Right renal pelvis (tissue), 4 donors: ENCODE measurements around the gene MRPS26. TPM values are rescaled to one million over a fixed set of nuclear protein-coding genes. Genes with fewer than 3 reads are reported as not detected.
"Not testable (repeated sequence)": the region's sequence is repeated elsewhere in the genome, so short reads cannot be mapped to it uniquely, and the experiment has no call there.

Experiments used
- DNase-seq, 4 donors: peaks; one replicate each; pipeline ENCODE4 v3.0.0-alpha.2; 2013; ENCODE audit warnings: low read depth in 4 of 4, low spot score in 3 of 4, missing footprints in 1 of 4
- polyA plus RNA-seq, 4 donors: library from polyadenylated mRNA; unstranded; fragments of 120-200 nt; gene quantifications; one replicate each; pipeline ENCODE4 v1.2.1, GENCODE V29; 2013; ENCODE audit not compliant: insufficient read length in 4 of 4

MRPS26 gene
- polyA plus RNA-seq, 4 donors: 48.2 to 80.8 (median 54.5) TPM

GRCh38 chr20:3072530-3073250 is 26.8 kb downstream of the MRPS26 start:
- DNase-seq: no peak

- DNase-seq: not testable (repeated sequence)
These were observed 27.4 kb downstream of the MRPS26 start for GRCh38 chr20:3073251-3073643.

DNA sequence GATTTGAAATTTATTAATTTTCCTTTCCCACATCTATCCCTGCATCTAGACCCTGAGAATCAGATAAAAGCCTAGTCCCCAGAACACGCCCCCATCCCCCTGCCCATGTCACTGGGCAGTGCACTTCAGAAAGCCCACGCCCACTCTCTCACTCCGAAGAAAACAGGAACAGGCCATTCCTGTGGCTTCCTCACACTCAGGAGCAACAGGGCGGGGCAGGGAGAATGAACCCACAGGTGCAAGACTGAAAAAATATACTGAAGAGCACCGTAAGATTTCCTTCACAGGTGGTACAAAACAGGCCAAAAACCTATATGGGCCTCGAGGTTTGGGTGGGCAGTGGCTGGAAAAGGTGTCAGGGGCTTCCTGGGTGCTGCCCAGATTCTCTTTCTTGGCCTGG is 29.0 kb downstream of the MRPS26 start:
- no peak for DNase-seq

- not testable (repeated sequence) for DNase-seq
These were observed 29.5 kb downstream of the MRPS26 start for GRCh38 chr20:3075315-3075714.

GRCh38 chr20:3077618-3078134 is 31.8 kb downstream of the MRPS26 start:
- no peak for DNase-seq

DNA sequence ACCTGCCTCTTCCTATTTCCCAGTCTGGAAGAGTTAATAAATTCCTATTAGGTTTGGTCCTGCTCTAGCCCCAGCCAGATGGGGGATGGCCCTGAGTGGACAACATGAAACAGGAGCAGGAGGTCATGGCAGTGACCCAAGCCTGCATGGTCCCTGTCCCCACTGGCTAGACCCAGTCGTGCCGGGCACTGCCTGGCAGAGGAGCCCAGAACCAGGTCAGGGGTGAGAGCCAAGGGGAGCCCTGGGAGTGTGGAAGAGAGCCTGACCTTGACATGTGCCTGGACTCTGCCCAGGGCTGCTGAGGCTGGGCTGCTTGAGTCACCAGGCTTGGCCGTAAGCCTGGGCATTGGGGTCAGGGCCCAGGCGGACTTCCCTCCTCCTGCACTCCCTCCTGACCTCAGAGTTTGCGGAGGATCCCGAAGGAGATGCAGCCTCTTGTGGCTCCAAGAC is 35.1 kb downstream of the MRPS26 start:
- no peak for DNase-seq

- no peak for DNase-seq
These were observed 35.8 kb downstream of the MRPS26 start for GRCh38 chr20:3081641-3082040.

DNA sequence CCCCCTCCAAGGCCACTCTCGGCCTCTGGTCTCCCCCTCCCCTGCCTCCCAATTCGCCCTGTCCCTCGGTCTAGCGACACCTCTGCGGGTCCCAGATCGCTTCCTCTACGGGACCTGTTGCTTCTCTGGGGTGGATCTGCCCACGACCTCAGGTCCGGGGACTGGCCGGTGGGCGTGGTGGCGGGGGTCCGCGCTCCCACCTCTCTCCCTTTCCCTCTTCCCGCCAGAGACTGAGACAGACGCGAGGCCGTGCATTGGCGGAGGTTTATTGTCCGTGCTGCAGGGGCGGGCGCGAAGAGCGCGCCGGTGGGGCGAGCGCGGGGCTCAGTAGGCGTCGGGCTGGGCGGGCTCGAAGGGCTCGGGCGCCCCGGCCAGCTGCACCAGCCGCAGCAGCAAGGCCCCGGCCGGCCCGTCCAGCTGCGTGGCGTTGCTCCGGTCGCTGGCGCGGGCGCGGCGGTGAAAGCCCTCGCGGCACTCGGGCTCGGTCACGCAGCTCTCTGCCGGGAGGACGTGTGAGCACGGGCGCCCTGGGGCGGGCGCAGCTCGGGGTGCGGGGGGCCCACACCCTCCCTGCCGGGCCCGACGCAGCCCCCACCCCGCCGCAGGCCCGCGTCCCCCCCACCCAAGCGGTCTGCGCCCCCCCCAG is 36.6 kb downstream of the MRPS26 start:
- DNase-seq: no peak

- DNase-seq: no peak
These were observed 37.4 kb downstream of the MRPS26 start for GRCh38 chr20:3082955-3083952.

GRCh38 chr20:3084283-3084985 is 38.6 kb downstream of the MRPS26 start, which contains the start of gene AVP:
AVP (minus strand) TSS chr20:3084724; CDS start chr20:3084674, 50 bp downstream.
- DNase-seq: no peak

- no peak for DNase-seq
These were observed 39.1 kb downstream of the MRPS26 start for GRCh38 chr20:3084986-3085360.

- no peak for DNase-seq
These were observed 39.8 kb downstream of the MRPS26 start for GRCh38 chr20:3085571-3086072.

GRCh38 chr20:3088031-3088430 is 42.2 kb downstream of the MRPS26 start:
- DNase-seq: no peak

DNA sequence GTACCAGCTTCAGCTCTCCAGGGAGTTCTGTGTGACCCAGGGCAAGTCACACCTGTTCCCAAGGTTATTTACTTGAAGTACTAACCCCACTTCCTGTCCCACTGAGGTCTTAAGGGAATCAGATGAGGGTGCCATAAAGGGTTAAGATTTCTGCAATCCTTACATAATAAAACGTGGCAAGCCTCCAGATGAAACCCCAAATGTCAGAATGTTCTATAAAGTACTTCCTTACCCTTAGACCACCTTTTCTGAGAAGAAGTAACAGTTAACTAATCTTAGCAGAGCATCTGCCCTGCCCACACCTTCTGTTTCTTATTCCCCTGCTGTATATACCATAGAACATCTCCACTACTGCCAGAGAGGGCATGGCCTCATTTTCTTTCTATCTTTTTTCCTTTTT is 44.7 kb downstream of the MRPS26 start:
- no peak for DNase-seq

DNA sequence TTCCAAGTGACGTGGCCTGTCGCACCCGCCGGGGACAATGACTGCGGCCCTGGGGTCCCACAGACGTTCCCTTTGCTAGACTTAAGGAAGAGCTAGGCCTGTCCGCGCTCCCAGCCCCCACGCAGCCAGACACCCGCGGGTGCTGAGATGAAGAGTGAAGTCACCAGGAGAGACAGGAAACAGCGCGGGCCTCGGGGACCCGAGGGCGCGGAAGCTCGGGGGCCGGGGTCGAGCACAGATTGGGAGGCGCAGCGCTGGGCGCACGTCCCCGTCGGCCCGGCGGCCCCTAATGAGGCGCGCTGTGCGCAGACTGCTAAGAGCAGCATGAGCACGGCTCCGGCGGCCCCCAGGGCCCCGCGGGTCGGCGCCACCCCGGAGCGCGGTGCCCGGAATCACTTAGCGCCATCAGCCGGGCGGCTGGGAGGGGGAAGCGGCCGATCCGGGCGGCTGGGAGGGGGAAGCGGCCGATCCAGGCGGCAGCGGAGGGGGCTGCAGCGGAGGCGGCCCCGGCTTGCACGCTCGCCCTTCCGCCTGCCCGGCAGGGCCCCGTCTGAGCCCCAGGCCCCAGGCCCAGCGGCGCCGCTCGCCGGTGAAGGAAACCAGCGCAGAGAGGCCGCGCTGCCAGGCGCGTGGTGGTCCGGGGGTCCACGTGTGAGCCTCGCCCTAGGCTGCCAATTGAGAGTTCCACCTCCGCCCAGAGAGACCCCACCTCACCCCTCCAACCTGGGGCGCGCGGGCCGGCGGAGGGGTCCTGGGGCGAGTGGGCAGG is 46.9 kb downstream of the MRPS26 start:
- no peak for DNase-seq

DNA sequence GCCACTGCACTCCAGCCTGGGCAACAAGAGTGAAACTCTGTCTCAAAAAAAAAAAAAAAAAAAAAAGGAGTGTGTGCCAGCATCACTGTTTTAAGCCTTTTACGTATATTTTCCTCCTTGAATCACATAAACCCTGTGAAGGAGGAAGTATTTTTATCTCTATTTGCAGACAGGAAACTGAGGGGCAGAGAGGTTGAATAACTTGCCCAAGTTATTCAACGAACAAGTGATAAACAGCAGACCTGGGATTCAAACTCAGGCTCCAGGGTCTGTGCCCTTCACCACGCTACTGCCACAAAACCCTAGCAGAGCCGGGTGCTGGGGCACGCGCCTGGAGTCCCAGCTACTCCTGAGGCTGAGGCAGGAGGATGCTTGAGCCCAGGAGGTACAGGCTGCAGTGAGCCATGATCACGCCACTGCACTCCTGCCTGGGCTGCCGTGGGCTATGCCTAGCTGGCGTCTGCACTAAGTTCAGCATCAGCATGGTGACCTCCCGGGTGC is 48.1 kb downstream of the MRPS26 start:
- no peak for DNase-seq

DNA sequence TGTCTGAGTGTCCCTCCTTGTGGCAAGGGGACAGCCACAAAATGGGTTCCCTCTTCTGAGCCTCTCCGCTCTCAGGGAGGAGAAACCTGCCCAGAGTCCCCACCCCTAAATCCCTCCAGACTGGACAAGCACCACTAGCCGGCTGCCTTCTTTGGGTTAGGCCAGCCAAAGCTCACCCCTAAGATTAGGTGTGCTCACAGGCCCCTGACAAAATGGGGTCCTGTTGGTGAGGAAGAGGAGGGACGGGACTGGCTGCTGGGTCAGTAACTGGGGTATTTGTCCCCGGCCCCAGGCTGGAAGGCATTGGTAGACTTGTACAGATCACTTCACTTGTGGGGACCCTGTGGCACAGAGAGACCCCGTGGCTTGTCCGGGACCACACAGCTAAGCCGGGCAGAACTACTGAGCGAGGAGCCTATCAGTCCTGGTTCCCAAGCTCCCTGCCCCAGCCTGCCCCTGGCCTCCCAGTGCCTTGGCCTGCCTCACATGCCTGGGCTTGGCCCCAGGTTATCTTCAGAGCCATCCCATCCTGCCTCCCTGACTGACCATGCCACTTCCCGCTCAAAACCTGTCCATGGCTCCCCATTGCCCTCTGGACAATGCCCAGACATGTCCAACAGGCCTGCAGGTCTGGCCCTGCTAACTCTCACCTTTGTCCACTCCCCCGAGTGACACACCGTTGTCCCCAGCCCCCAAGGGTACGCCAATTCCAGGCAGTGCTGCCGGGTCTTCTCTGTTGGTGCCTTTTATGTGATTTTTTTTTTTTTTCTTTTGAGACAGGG is 49.2 kb downstream of the MRPS26 start:
- DNase-seq: no peak
